H1 (cell line): ENCODE results near the gene NDUFB8. TPM values are rescaled to one million over a fixed set of nuclear protein-coding genes. Genes with fewer than 3 reads are reported as not detected.

ENCODE experiments used
- ASH2L ChIP-seq: fragments of 200-600, 300-600 bp; sonication (generic); IDR thresholded peaks from one replicate; pipeline ENCODE4 v1.7.1; 2017; ENCODE audit warnings: low read length
- CBX8 ChIP-seq: fragments of 300-800, 300-1000 bp; sonication (generic); IDR thresholded peaks from 2 replicates; pipeline ENCODE4 v1.7.1; 2016; ENCODE audit warnings: low read depth, low read length, borderline replicate concordance
- KDM1A ChIP-seq: fragments of 200-600, 300-600 bp; sonication (generic); IDR thresholded peaks from 2 replicates; pipeline ENCODE4 v1.7.1; 2016; ENCODE audit warnings: mild to moderate bottlenecking, low read length, borderline replicate concordance
- KDM5A ChIP-seq: fragments of 200-600 bp; IDR thresholded peaks from 2 replicates; pipeline ENCODE4 v1.7.1; 2012; ENCODE audit warnings: mild to moderate bottlenecking, low read length, inconsistent platforms, mixed read lengths
- NANOG ChIP-seq: IDR thresholded peaks from 2 replicates; pipeline ENCODE4 v1.6.1; 2011; ENCODE audit warnings: low read length, low read depth, mild to moderate bottlenecking, inconsistent platforms; ENCODE audit not compliant: insufficient read depth, poor library complexity, severe bottlenecking
- PHF8 ChIP-seq: fragments of 200-600 bp; sonication (generic); conservative IDR thresholded peaks from 2 replicates; pipeline ENCODE4 v1.7.1; 2012; ENCODE audit warnings: low read depth, mild to moderate bottlenecking, inconsistent platforms, low read length, moderate library complexity
- TAF7 ChIP-seq: optimal IDR thresholded peaks from 2 replicates; pipeline ENCODE3; 2011; ENCODE audit warnings: low read depth, mild to moderate bottlenecking, inconsistent platforms, low read length, moderate library complexity, borderline replicate concordance
- polyA plus RNA-seq, 7 experiments: library from polyadenylated mRNA; depleted of rRNA in 3 of 7; stranded (reverse) in 5 of 7; unstranded in 2 of 7; fragments of >200 nt in 5 of 7; fragments of 200-250 nt in 2 of 7; gene quantifications; 1 replicate in 5 of 7; 2 replicates in 1 of 7; 4 replicates in 1 of 7; pipeline versions ENCODE4 v1.2.1 to v1.2.3, GENCODE V29; 2011 to 2013; ENCODE audit warnings: missing spikeins in 2 of 7, mixed read lengths in 2 of 7
- total RNA-seq: library from RNA; stranded (reverse); fragmentation: NEBNext Ultra II Directional; extraction: Animal tissue kit (Norgen Biotek cat#: 25700); gene quantifications from 2 replicates; pipeline ENCODE4 v1.2.1, GENCODE V29; 2021
- TF ChIP-seq, protein P1 (sequence below), 3 experiments: IDR thresholded peaks; 1 replicate in 2 of 3; 2 replicates in 1 of 3; pipeline versions ENCODE4 v1.5.1 to v1.6.1; 2011; ENCODE audit warnings: low read length in 3 of 3, mild to moderate bottlenecking in 3 of 3, inconsistent platforms in 2 of 3, low read depth in 1 of 3, moderate library complexity in 1 of 3; ENCODE audit not compliant: insufficient read depth in 1 of 3; ENCODE audit errors: control extremely low read depth in 1 of 3

The NDUFB8 gene
- total and polyA plus RNA-seq, 2 of the 8 experiments (the other 6 are each of a cell fraction or from before 2014, with no cell fraction given): 175 to 455 TPM

GRCh38 chr10:100562008-100562672 is 32.5 kb upstream of the NDUFB8 start (continued):
- TF ChIP-seq, protein P1, sequence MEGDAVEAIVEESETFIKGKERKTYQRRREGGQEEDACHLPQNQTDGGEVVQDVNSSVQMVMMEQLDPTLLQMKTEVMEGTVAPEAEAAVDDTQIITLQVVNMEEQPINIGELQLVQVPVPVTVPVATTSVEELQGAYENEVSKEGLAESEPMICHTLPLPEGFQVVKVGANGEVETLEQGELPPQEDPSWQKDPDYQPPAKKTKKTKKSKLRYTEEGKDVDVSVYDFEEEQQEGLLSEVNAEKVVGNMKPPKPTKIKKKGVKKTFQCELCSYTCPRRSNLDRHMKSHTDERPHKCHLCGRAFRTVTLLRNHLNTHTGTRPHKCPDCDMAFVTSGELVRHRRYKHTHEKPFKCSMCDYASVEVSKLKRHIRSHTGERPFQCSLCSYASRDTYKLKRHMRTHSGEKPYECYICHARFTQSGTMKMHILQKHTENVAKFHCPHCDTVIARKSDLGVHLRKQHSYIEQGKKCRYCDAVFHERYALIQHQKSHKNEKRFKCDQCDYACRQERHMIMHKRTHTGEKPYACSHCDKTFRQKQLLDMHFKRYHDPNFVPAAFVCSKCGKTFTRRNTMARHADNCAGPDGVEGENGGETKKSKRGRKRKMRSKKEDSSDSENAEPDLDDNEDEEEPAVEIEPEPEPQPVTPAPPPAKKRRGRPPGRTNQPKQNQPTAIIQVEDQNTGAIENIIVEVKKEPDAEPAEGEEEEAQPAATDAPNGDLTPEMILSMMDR (IDR thresholded peaks at IDR 0.05; ENCODE audit: control extremely low read depth in 1 of 3, insufficient read depth in 1 of 3, low read depth in 1 of 3, low read length in 3 of 3): peak; percentile 98 to 100 (median 99)
- TF ChIP-seq KDM1A: no peak
- TF ChIP-seq KDM5A: no peak
- TF ChIP-seq NANOG: no peak
- TF ChIP-seq TAF7: peak; percentile 29
- TF ChIP-seq PHF8: no peak
- no peak for TF ChIP-seq ASH2L
- TF ChIP-seq CBX8: no peak
